WTC11 (cell line): Measurements from ENCODE around the gene LGALS16. TPM values are rescaled to one million over a fixed set of nuclear protein-coding genes. Genes with fewer than 3 reads are reported as not detected.

Experiments used
- ATAC-seq: fragments of 200-7000 bp; cut with Tn5 transposase; 2 replicates; pipeline ENCODE4 v1.10.0; 2021; ENCODE audit warnings: mild to moderate bottlenecking, moderate library complexity
- CTCF ChIA-PET: fragments of 300-600 bp; sonication (Branson Sonifier 250); formaldehyde crosslinking; loops from one replicate; lab custom pipeline; 2021; ENCODE audit warnings: antibody characterized with exemption; lab: Charles Lee
- POLR2A ChIA-PET: fragments of 350-600 bp; sonication (Branson Sonifier 250); formaldehyde crosslinking; loops from one replicate; lab custom pipeline; 2021; ENCODE audit warnings: antibody characterized with exemption; lab: Charles Lee
- DNase-seq: peaks from one replicate; pipeline ENCODE4 v3.0.0; 2021; ENCODE audit warnings: low spot score
- H3K27ac Mint-ChIP-seq: 2 replicates; pipeline ENCODE4 v1.8.0; 2021; ENCODE audit warnings: mixed read lengths
- H3K27me3 Mint-ChIP-seq: 2 replicates; pipeline ENCODE4 v1.8.0; 2021; ENCODE audit warnings: low read depth, mild to moderate bottlenecking, moderate library complexity, mixed read lengths
- H3K36me3 Mint-ChIP-seq: 2 replicates; pipeline ENCODE4 v1.8.0; 2021; ENCODE audit warnings: mixed read lengths
- H3K4me1 Mint-ChIP-seq: 2 replicates; pipeline ENCODE4 v1.8.0; 2022; ENCODE audit warnings: mixed read lengths
- H3K4me3 Mint-ChIP-seq: 2 replicates; pipeline ENCODE4 v1.8.0; 2021; ENCODE audit warnings: mild to moderate bottlenecking, moderate library complexity, mixed read lengths
- H3K9me3 Mint-ChIP-seq: 2 replicates; pipeline ENCODE4 v1.8.0; 2021; ENCODE audit warnings: mixed read lengths
- ATF1 ChIP-seq: sonication (generic); formaldehyde crosslinking; IDR thresholded peaks from 2 replicates; pipeline ENCODE4 v1.8.1; 2023; ENCODE audit warnings: mild to moderate bottlenecking, moderate library complexity, missing genetic modification reagents
- ATF3 ChIP-seq: sonication (generic); formaldehyde crosslinking; conservative IDR thresholded peaks from 2 replicates; pipeline ENCODE4 v1.8.1; 2022; ENCODE audit warnings: mild to moderate bottlenecking, missing genetic modification reagents
- ATF6 ChIP-seq: sonication (generic); formaldehyde crosslinking; IDR thresholded peaks from 2 replicates; pipeline ENCODE4 v1.8.1; 2023; ENCODE audit warnings: mild to moderate bottlenecking, missing genetic modification reagents
- CDX4 ChIP-seq: fragments of 250-450 bp; sonication (Bioruptor Pico); IDR thresholded peaks from 2 replicates; pipeline ENCODE4 v1.9.0; 2021; ENCODE audit warnings: moderate library complexity, mild to moderate bottlenecking, inconsistent platforms, borderline replicate concordance
- CREM ChIP-seq: sonication (generic); formaldehyde crosslinking; IDR thresholded peaks from 2 replicates; pipeline ENCODE4 v1.8.1; 2022; ENCODE audit warnings: mild to moderate bottlenecking, missing genetic modification reagents, moderate library complexity
- E2F4 ChIP-seq: sonication (generic); formaldehyde crosslinking; IDR thresholded peaks from 2 replicates; pipeline ENCODE4 v1.8.1; 2022; ENCODE audit warnings: low read depth, mild to moderate bottlenecking, moderate library complexity, missing genetic modification reagents, borderline replicate concordance
- ELF4 ChIP-seq: sonication (generic); formaldehyde crosslinking; IDR thresholded peaks from 2 replicates; pipeline ENCODE4 v1.8.1; 2022; ENCODE audit warnings: low read depth, mild to moderate bottlenecking, moderate library complexity, missing genetic modification reagents
- ETV6 ChIP-seq: sonication (generic); formaldehyde crosslinking; IDR thresholded peaks from 2 replicates; pipeline ENCODE4 v1.8.1; 2022; ENCODE audit warnings: mild to moderate bottlenecking, missing genetic modification reagents
- FOXJ3 ChIP-seq: sonication (generic); formaldehyde crosslinking; IDR thresholded peaks from 2 replicates; pipeline ENCODE4 v1.9.0; 2021; ENCODE audit warnings: missing genetic modification reagents, mild to moderate bottlenecking, borderline replicate concordance
- MAX ChIP-seq: sonication (generic); formaldehyde crosslinking; IDR thresholded peaks from 2 replicates; pipeline ENCODE4 v1.8.0; 2022; ENCODE audit warnings: mild to moderate bottlenecking, missing genetic modification reagents
- NFATC4 ChIP-seq: fragments of 250-450 bp; sonication (Bioruptor Pico); IDR thresholded peaks from 2 replicates; pipeline ENCODE4 v1.9.0; 2021; ENCODE audit warnings: mild to moderate bottlenecking
- NFYB ChIP-seq: sonication (generic); formaldehyde crosslinking; conservative IDR thresholded peaks from 2 replicates; pipeline ENCODE4 v1.8.0; 2022; ENCODE audit warnings: low read depth, missing genetic modification reagents
- SMAD3 ChIP-seq: sonication (generic); formaldehyde crosslinking; IDR thresholded peaks from 2 replicates; pipeline ENCODE4 v1.8.0; 2022; ENCODE audit warnings: missing genetic modification reagents, mild to moderate bottlenecking, borderline replicate concordance
- SOX15 ChIP-seq: fragments of 250-450 bp; sonication (Bioruptor Pico); IDR thresholded peaks from 2 replicates; pipeline ENCODE4 v1.9.0; 2021; ENCODE audit warnings: mild to moderate bottlenecking
- TP53 ChIP-seq: sonication (generic); formaldehyde crosslinking; IDR thresholded peaks from 2 replicates; pipeline ENCODE4 v1.8.1; 2023; ENCODE audit warnings: mild to moderate bottlenecking, missing genetic modification reagents
- ZBTB21 ChIP-seq: sonication (generic); formaldehyde crosslinking; IDR thresholded peaks from 2 replicates; pipeline ENCODE4 v1.8.1; 2023; ENCODE audit warnings: mild to moderate bottlenecking, missing genetic modification reagents, borderline replicate concordance
- ZNF138 ChIP-seq: sonication (generic); formaldehyde crosslinking; conservative IDR thresholded peaks from 2 replicates; pipeline ENCODE4 v1.8.1; 2022; ENCODE audit warnings: mild to moderate bottlenecking, moderate library complexity, missing genetic modification reagents
- ZNF263 ChIP-seq: sonication (generic); formaldehyde crosslinking; IDR thresholded peaks from 2 replicates; pipeline ENCODE4 v1.8.1; 2022; ENCODE audit warnings: low read depth, mild to moderate bottlenecking, moderate library complexity, missing genetic modification reagents
- ZNF396 ChIP-seq: fragments of 250-450 bp; sonication (Bioruptor Pico); IDR thresholded peaks from 2 replicates; pipeline ENCODE4 v1.8.0; 2021; ENCODE audit warnings: mild to moderate bottlenecking, moderate library complexity, borderline replicate concordance
- ZNF512 ChIP-seq: sonication (generic); formaldehyde crosslinking; IDR thresholded peaks from 2 replicates; pipeline ENCODE4 v1.8.1; 2022; ENCODE audit warnings: missing genetic modification reagents, borderline replicate concordance
- total RNA-seq: library from RNA; stranded (reverse); gene quantifications from 3 replicates; pipeline ENCODE4 v1.2.3, GENCODE V29; 2021
- TF ChIP-seq, protein P1 (sequence below): sonication (generic); formaldehyde crosslinking; IDR thresholded peaks from 2 replicates; pipeline ENCODE4 v1.8.0; 2022; ENCODE audit warnings: mild to moderate bottlenecking, missing genetic modification reagents
- TF ChIP-seq, protein P2 (sequence below): sonication (generic); formaldehyde crosslinking; IDR thresholded peaks from 2 replicates; pipeline ENCODE4 v1.8.1; 2023; ENCODE audit warnings: mild to moderate bottlenecking, missing genetic modification reagents, borderline replicate concordance

Gene LGALS16
- total RNA-seq, 1 experiment from 2014 or later = not detected

DNA sequence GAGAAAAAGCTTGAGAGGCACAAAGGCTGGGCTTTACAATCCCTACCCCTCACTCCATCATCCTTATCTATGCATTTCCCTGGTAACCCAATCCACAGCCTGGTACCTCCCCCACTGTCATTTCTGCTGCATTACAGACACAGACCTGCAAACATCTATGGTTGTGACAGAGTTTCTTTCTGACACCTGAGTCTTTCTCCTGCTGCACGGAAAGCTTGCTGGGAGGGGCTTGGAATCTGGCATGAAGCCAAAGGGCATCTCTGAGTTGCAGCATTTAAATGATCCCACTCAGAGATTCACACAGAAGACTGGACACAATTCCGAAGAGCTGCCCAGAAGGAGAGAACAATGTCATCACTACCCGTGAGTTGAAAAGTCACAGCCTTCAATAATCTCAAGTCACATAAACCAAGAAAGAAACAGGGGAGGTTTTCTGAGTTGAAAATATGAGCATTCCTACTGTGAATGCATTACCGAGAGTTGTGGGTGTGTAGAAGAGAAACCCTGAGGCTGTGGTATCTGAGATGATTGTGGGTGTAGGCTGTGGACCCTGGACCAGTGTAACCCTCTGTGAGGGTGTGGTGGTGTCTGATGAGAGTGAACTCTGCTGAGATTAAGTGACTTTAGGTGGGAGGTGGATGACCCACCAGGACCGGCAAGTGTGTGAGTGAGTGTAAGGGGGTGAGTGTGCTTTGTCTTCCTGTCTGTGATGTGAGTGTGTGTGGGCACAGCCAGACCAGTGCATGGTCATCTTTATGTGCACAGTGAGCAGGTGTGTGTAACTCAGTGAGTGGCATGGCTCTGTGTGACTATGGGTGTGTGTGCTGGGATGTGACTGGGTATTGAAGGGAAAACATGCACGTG, 48.7 kb downstream of the LGALS16 start, which contains the start of gene LGALS14:
Gene LGALS14 (plus strand): TSS at position 301 of the 864 bp plus-strand sequence. CDS start 48 bp downstream, at position 349.
- Mint-ChIP-seq H3K27ac (no peak within 1 kb of the TSS), H3K9me3 (no peaks in the 10 kb centered on the region), H3K36me3 (no peaks in the 10 kb centered on the region), H3K4me1 (no peaks in the 10 kb centered on the region), H3K4me3 (no peak within 1 kb of the TSS), H3K27me3 (peaks cover 6% of the 10 kb centered on the region; the same call in 1 of the 2 replicates)
- DNase-seq (no peak), ATAC-seq (no peak)
- POLR2A ChIA-PET = no interaction called here
- CTCF ChIA-PET = no interaction called here
- TF ChIP-seq ELF4 (CRISPR knock-in tag) (no peak), NFATC4 (no peak), NFYB (CRISPR knock-in tag) (no peak), ATF6 (no peak), E2F4 (no peak), ATF1 (CRISPR knock-in tag) (no peak), FOXJ3 (no peak), ZBTB21 (CRISPR knock-in tag) (no peak), SMAD3 (CRISPR knock-in tag) (no peak), CDX4 (CRISPR knock-in tag) (no peak), TP53 (CRISPR knock-in tag) (no peak), ETV6 (CRISPR knock-in tag) (no peak), ZNF512 (CRISPR knock-in tag) (no peak), ZNF263 (CRISPR knock-in tag) (no peak)
- TF ChIP-seq, protein P1, sequence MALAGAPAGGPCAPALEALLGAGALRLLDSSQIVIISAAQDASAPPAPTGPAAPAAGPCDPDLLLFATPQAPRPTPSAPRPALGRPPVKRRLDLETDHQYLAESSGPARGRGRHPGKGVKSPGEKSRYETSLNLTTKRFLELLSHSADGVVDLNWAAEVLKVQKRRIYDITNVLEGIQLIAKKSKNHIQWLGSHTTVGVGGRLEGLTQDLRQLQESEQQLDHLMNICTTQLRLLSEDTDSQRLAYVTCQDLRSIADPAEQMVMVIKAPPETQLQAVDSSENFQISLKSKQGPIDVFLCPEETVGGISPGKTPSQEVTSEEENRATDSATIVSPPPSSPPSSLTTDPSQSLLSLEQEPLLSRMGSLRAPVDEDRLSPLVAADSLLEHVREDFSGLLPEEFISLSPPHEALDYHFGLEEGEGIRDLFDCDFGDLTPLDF (CRISPR knock-in tag) = no peak

DNA sequence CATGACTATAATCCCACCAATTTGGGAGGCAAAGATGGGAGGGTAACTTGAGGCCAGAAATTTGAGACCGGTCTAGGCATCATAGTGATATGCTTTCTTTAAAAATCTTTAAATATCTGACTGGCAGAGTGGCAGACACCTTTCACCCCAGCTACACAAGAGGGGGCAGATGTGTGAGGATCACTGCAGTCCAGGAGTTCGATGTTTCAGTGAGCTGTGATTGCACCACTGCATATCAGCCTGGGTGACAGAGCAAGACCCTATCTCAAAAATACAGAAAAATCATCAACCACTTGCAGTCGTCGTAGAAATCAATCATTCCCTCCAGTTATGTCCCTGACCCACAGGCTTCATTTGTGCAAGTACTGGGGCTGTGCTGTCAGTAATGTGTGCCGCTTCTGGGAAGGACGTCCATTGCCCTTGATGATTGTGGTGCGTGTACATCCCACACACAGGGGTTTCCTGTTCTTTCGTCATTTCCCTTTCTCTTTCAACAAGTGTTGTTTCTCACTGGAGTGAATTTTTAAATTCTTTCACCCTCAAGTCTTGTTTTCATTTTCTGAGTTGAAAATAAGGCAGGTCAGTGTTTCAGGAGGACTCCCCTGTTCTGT, 50.0 kb downstream of the LGALS16 start:
- H3K36me3 Mint-ChIP-seq = no peaks in the 10 kb centered on the region
- DNase-seq (no peak), ATAC-seq (no peak)
- H3K9me3 Mint-ChIP-seq = no peaks in the 10 kb centered on the region
- ChIA-PET CTCF (no interaction called here), POLR2A (no interaction called here)
- H3K27ac Mint-ChIP-seq = no peak overlapping the region
- peaks cover 12% of the 10 kb centered on the region for H3K27me3 Mint-ChIP-seq
- no peak overlapping the region for H3K4me3 Mint-ChIP-seq
- no peaks in the 10 kb centered on the region for H3K4me1 Mint-ChIP-seq
- TF ChIP-seq CREM (CRISPR knock-in tag) (no peak), ZNF138 (no peak), TP53 (CRISPR knock-in tag) (no peak), ATF3 (CRISPR knock-in tag) (no peak), ZNF263 (CRISPR knock-in tag) (no peak), NFYB (CRISPR knock-in tag) (no peak), SOX15 (CRISPR knock-in tag) (no peak), ZNF396 (no peak), MAX (CRISPR knock-in tag) (no peak)
- TF ChIP-seq, protein P2, sequence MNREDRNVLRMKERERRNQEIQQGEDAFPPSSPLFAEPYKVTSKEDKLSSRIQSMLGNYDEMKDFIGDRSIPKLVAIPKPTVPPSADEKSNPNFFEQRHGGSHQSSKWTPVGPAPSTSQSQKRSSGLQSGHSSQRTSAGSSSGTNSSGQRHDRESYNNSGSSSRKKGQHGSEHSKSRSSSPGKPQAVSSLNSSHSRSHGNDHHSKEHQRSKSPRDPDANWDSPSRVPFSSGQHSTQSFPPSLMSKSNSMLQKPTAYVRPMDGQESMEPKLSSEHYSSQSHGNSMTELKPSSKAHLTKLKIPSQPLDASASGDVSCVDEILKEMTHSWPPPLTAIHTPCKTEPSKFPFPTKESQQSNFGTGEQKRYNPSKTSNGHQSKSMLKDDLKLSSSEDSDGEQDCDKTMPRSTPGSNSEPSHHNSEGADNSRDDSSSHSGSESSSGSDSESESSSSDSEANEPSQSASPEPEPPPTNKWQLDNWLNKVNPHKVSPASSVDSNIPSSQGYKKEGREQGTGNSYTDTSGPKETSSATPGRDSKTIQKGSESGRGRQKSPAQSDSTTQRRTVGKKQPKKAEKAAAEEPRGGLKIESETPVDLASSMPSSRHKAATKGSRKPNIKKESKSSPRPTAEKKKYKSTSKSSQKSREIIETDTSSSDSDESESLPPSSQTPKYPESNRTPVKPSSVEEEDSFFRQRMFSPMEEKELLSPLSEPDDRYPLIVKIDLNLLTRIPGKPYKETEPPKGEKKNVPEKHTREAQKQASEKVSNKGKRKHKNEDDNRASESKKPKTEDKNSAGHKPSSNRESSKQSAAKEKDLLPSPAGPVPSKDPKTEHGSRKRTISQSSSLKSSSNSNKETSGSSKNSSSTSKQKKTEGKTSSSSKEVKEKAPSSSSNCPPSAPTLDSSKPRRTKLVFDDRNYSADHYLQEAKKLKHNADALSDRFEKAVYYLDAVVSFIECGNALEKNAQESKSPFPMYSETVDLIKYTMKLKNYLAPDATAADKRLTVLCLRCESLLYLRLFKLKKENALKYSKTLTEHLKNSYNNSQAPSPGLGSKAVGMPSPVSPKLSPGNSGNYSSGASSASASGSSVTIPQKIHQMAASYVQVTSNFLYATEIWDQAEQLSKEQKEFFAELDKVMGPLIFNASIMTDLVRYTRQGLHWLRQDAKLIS (CRISPR knock-in tag) = no peak
